ENCODE results near the gene APOA1.

The APOA1 gene

GRCh38 chr11:116869610-116870009 lies 32.2 kb upstream of the APOA1 start:
- H3K4me3 ChIP-seq (ENCODE audit: low read length): no peak overlapping the region
- 96% methylated on average over 3 of the region's 4 CpGs for WGBS
- H3K27ac ChIP-seq (ENCODE audit: low read depth, low read length): no peak overlapping the region
- no peak overlapping the region for H3K9ac ChIP-seq (ENCODE audit: low read depth, low read length)
- H3K27me3 ChIP-seq (ENCODE audit: insufficient read depth, low read length): no peaks in the 10 kb centered on the region
- no peaks in the 10 kb centered on the region for H3K9me3 ChIP-seq (ENCODE audit: insufficient read depth, low read depth, low read length)
- H3K4me1 ChIP-seq (ENCODE audit: insufficient read depth, low read length): no peaks in the 10 kb centered on the region
- peaks cover 97% of the 10 kb centered on the region for H3K36me3 ChIP-seq (ENCODE audit: insufficient read depth, low read length)

GRCh38 chr11:116868066-116868465 lies 30.6 kb upstream of the APOA1 start:
- no peak overlapping the region for H3K4me3 ChIP-seq (ENCODE audit: low read length)
- H3K27me3 ChIP-seq (ENCODE audit: insufficient read depth, low read length): no peaks in the 10 kb centered on the region
- 95% methylated on average over 3 of the region's 3 CpGs for WGBS
- H3K4me1 ChIP-seq (ENCODE audit: insufficient read depth, low read length): no peaks in the 10 kb centered on the region
- no peak overlapping the region for H3K27ac ChIP-seq (ENCODE audit: low read depth, low read length)
- peaks cover 95% of the 10 kb centered on the region for H3K36me3 ChIP-seq (ENCODE audit: insufficient read depth, low read length)
- no peak overlapping the region for H3K9ac ChIP-seq (ENCODE audit: low read depth, low read length)
- H3K9me3 ChIP-seq (ENCODE audit: insufficient read depth, low read depth, low read length): no peaks in the 10 kb centered on the region

GRCh38 chr11:116867619-116868018 lies 30.2 kb upstream of the APOA1 start:
- Histone ChIP-seq H3K9me3 (ENCODE audit: insufficient read depth, low read depth, low read length) (no peaks in the 10 kb centered on the region), H3K4me1 (ENCODE audit: insufficient read depth, low read length) (no peaks in the 10 kb centered on the region), H3K9ac (ENCODE audit: low read depth, low read length) (no peak overlapping the region), H3K27ac (ENCODE audit: low read depth, low read length) (no peak overlapping the region), H3K36me3 (ENCODE audit: insufficient read depth, low read length) (peaks cover 94% of the 10 kb centered on the region), H3K27me3 (ENCODE audit: insufficient read depth, low read length) (no peaks in the 10 kb centered on the region), H3K4me3 (ENCODE audit: low read length) (no peak overlapping the region)
- WGBS: 96% methylated on average over 11 of the region's 11 CpGs

GRCh38 chr11:116866804-116867455 lies 29.5 kb upstream of the APOA1 start:
- Histone ChIP-seq H3K36me3 (ENCODE audit: insufficient read depth, low read length) (peaks cover 94% of the 10 kb centered on the region), H3K4me1 (ENCODE audit: insufficient read depth, low read length) (no peaks in the 10 kb centered on the region), H3K9me3 (ENCODE audit: insufficient read depth, low read depth, low read length) (no peaks in the 10 kb centered on the region), H3K27me3 (ENCODE audit: insufficient read depth, low read length) (no peaks in the 10 kb centered on the region), H3K4me3 (ENCODE audit: low read length) (no peak overlapping the region), H3K9ac (ENCODE audit: low read depth, low read length) (no peak overlapping the region), H3K27ac (ENCODE audit: low read depth, low read length) (no peak overlapping the region)
- WGBS: 94% methylated on average over 6 of the region's 6 CpGs

GRCh38 chr11:116865696-116866095 lies 28.3 kb upstream of the APOA1 start:
- Histone ChIP-seq H3K4me3 (ENCODE audit: low read length) (no peak overlapping the region), H3K36me3 (ENCODE audit: insufficient read depth, low read length) (peaks cover 94% of the 10 kb centered on the region), H3K4me1 (ENCODE audit: insufficient read depth, low read length) (no peaks in the 10 kb centered on the region), H3K9ac (ENCODE audit: low read depth, low read length) (no peak overlapping the region), H3K27ac (ENCODE audit: low read depth, low read length) (no peak overlapping the region), H3K27me3 (ENCODE audit: insufficient read depth, low read length) (no peaks in the 10 kb centered on the region), H3K9me3 (ENCODE audit: insufficient read depth, low read depth, low read length) (no peaks in the 10 kb centered on the region)
- WGBS: 100% methylated on average over 1 of the region's 1 CpG

GRCh38 chr11:116864531-116864930 lies 27.1 kb upstream of the APOA1 start:
- no peaks in the 10 kb centered on the region for H3K27me3 ChIP-seq (ENCODE audit: insufficient read depth, low read length)
- peaks cover 91% of the 10 kb centered on the region for H3K36me3 ChIP-seq (ENCODE audit: insufficient read depth, low read length)
- H3K27ac ChIP-seq (ENCODE audit: low read depth, low read length): no peak overlapping the region
- H3K9ac ChIP-seq (ENCODE audit: low read depth, low read length): no peak overlapping the region
- no peak overlapping the region for H3K4me3 ChIP-seq (ENCODE audit: low read length)
- H3K4me1 ChIP-seq (ENCODE audit: insufficient read depth, low read length): no peaks in the 10 kb centered on the region
- no peaks in the 10 kb centered on the region for H3K9me3 ChIP-seq (ENCODE audit: insufficient read depth, low read depth, low read length)
- 94% methylated on average over 5 of the region's 5 CpGs for WGBS

- 87% methylated on average over 2 of the region's 3 CpGs for WGBS
- H3K36me3 ChIP-seq (ENCODE audit: insufficient read depth, low read length): peaks cover 92% of the 10 kb centered on the region
- no peaks in the 10 kb centered on the region for H3K4me1 ChIP-seq (ENCODE audit: insufficient read depth, low read length)
- H3K27ac ChIP-seq (ENCODE audit: low read depth, low read length): no peak overlapping the region
- H3K4me3 ChIP-seq (ENCODE audit: low read length): no peak overlapping the region
- no peaks in the 10 kb centered on the region for H3K27me3 ChIP-seq (ENCODE audit: insufficient read depth, low read length)
- no peaks in the 10 kb centered on the region for H3K9me3 ChIP-seq (ENCODE audit: insufficient read depth, low read depth, low read length)
- H3K9ac ChIP-seq (ENCODE audit: low read depth, low read length): no peak overlapping the region
Observed at GRCh38 chr11:116862951-116863350, 25.5 kb upstream of the APOA1 start.

- Histone ChIP-seq H3K4me3 (ENCODE audit: low read length) (no peak overlapping the region), H3K27me3 (ENCODE audit: insufficient read depth, low read length) (no peaks in the 10 kb centered on the region), H3K9ac (ENCODE audit: low read depth, low read length) (no peak overlapping the region), H3K36me3 (ENCODE audit: insufficient read depth, low read length) (peaks cover 92% of the 10 kb centered on the region), H3K4me1 (ENCODE audit: insufficient read depth, low read length) (no peaks in the 10 kb centered on the region), H3K27ac (ENCODE audit: low read depth, low read length) (no peak overlapping the region), H3K9me3 (ENCODE audit: insufficient read depth, low read depth, low read length) (no peaks in the 10 kb centered on the region)
- WGBS: 97% methylated on average over 3 of the region's 3 CpGs
Observed at GRCh38 chr11:116862185-116862584, 24.8 kb upstream of the APOA1 start.

GRCh38 chr11:116861539-116861938 lies 24.1 kb upstream of the APOA1 start:
- no peaks in the 10 kb centered on the region for H3K27me3 ChIP-seq (ENCODE audit: insufficient read depth, low read length)
- no peak overlapping the region for H3K27ac ChIP-seq (ENCODE audit: low read depth, low read length)
- H3K9me3 ChIP-seq (ENCODE audit: insufficient read depth, low read depth, low read length): no peaks in the 10 kb centered on the region
- no peaks in the 10 kb centered on the region for H3K4me1 ChIP-seq (ENCODE audit: insufficient read depth, low read length)
- peaks cover 92% of the 10 kb centered on the region for H3K36me3 ChIP-seq (ENCODE audit: insufficient read depth, low read length)
- H3K9ac ChIP-seq (ENCODE audit: low read depth, low read length): no peak overlapping the region
- 100% methylated on average over 1 of the region's 1 CpG for WGBS
- H3K4me3 ChIP-seq (ENCODE audit: low read length): no peak overlapping the region

GRCh38 chr11:116860303-116860702 lies 22.9 kb upstream of the APOA1 start:
- 92% methylated on average over 4 of the region's 6 CpGs for WGBS
- H3K36me3 ChIP-seq (ENCODE audit: insufficient read depth, low read length): peaks cover 87% of the 10 kb centered on the region

GRCh38 chr11:116859175-116859574 lies 21.8 kb upstream of the APOA1 start:
- H3K27me3 ChIP-seq (ENCODE audit: insufficient read depth, low read length): no peaks in the 10 kb centered on the region
- H3K9ac ChIP-seq (ENCODE audit: low read depth, low read length): no peak overlapping the region
- WGBS: 93% methylated on average over 8 of the region's 8 CpGs
- H3K4me1 ChIP-seq (ENCODE audit: insufficient read depth, low read length): no peaks in the 10 kb centered on the region
- H3K36me3 ChIP-seq (ENCODE audit: insufficient read depth, low read length): peaks cover 86% of the 10 kb centered on the region
- H3K27ac ChIP-seq (ENCODE audit: low read depth, low read length): no peak overlapping the region
- H3K4me3 ChIP-seq (ENCODE audit: low read length): no peak overlapping the region
- H3K9me3 ChIP-seq (ENCODE audit: insufficient read depth, low read depth, low read length): no peaks in the 10 kb centered on the region

More at GRCh38 chr11:116860303-116860702, 22.9 kb upstream of the APOA1 start:
- no peak overlapping the region for H3K27ac ChIP-seq (ENCODE audit: low read depth, low read length)
- H3K9ac ChIP-seq (ENCODE audit: low read depth, low read length): no peak overlapping the region
- H3K4me3 ChIP-seq (ENCODE audit: low read length): no peak overlapping the region
- no peaks in the 10 kb centered on the region for H3K27me3 ChIP-seq (ENCODE audit: insufficient read depth, low read length)
- H3K9me3 ChIP-seq (ENCODE audit: insufficient read depth, low read depth, low read length): no peaks in the 10 kb centered on the region
- no peaks in the 10 kb centered on the region for H3K4me1 ChIP-seq (ENCODE audit: insufficient read depth, low read length)

- Histone ChIP-seq H3K4me1 (ENCODE audit: insufficient read depth, low read length) (no peaks in the 10 kb centered on the region), H3K27ac (ENCODE audit: low read depth, low read length) (no peak overlapping the region), H3K9ac (ENCODE audit: low read depth, low read length) (no peak overlapping the region), H3K27me3 (ENCODE audit: insufficient read depth, low read length) (no peaks in the 10 kb centered on the region), H3K4me3 (ENCODE audit: low read length) (no peak overlapping the region), H3K36me3 (ENCODE audit: insufficient read depth, low read length) (peaks cover 86% of the 10 kb centered on the region), H3K9me3 (ENCODE audit: insufficient read depth, low read depth, low read length) (no peaks in the 10 kb centered on the region)
- 90% methylated on average over 7 of the region's 7 CpGs for WGBS
Observed at GRCh38 chr11:116857936-116858335, 20.5 kb upstream of the APOA1 start.
